ENCODE measurements around the gene IKZF1.

- no peak for TF ChIP-seq CTCF (conservative IDR thresholded peaks at IDR 0.05; ENCODE audit: low read depth, low read length)
- no peak for TF ChIP-seq EZH2 (IDR thresholded peaks at IDR 0.05; ENCODE audit: borderline replicate concordance, low read depth, low read length, poor library complexity, severe bottlenecking)
These were observed 123.0 kb downstream of the IKZF1 start for GRCh38 chr7:50427518-50427917.

All from A673 (cell line).